Lung (tissue), 12 donors: ENCODE measurements around the gene HRK. TPM values are rescaled to one million over a fixed set of nuclear protein-coding genes. Genes with fewer than 3 reads are reported as not detected.

Source experiments
- ATAC-seq: fragments of 200-7000 bp; cut with Tn5 transposase; one replicate; pipeline ENCODE4 v1.9.1; 2020; ENCODE audit warnings: moderate number of reproducible peaks; ENCODE audit not compliant: insufficient read depth, low FRiP score
- DNase-seq, 3 donors: peaks; one replicate each; pipeline ENCODE4 v3.0.0-alpha.2; 2013 to 2017
- H3K27ac ChIP-seq, 2 donors: one replicate each; pipeline ENCODE4 v1.5.1; 2013; ENCODE audit warnings: mild to moderate bottlenecking in 2 of 2, moderate library complexity in 2 of 2, control low read depth in 1 of 2, inconsistent platforms in 1 of 2, low read depth in 1 of 2, low read length in 1 of 2
- H3K27me3 ChIP-seq, 3 donors: one replicate each; pipeline ENCODE4 v1.5.1; 2013; ENCODE audit warnings: low read length in 2 of 3; ENCODE audit not compliant: control insufficient read depth in 3 of 3, insufficient read depth in 3 of 3
- H3K36me3 ChIP-seq, 4 donors: one replicate each; pipeline ENCODE4 v1.5.1; 2013; ENCODE audit warnings: low read length in 4 of 4, mild to moderate bottlenecking in 1 of 4, moderate library complexity in 1 of 4; ENCODE audit not compliant: control insufficient read depth in 4 of 4, insufficient read depth in 4 of 4
- H3K4me1 ChIP-seq, 5 donors: one replicate each; pipeline ENCODE4 v1.5.1; 2013; ENCODE audit warnings: low read length in 5 of 5, mild to moderate bottlenecking in 2 of 5, moderate library complexity in 1 of 5; ENCODE audit not compliant: control insufficient read depth in 5 of 5, insufficient read depth in 5 of 5
- H3K4me3 ChIP-seq: one replicate; pipeline ENCODE4 v1.5.1; 2013; ENCODE audit warnings: mild to moderate bottlenecking, control low read depth, moderate library complexity
- H3K9ac ChIP-seq, 2 donors: one replicate each; pipeline ENCODE4 v1.5.1; 2013; ENCODE audit warnings: low read length in 2 of 2, control low read depth in 1 of 2; ENCODE audit not compliant: insufficient read depth in 1 of 2
- H3K9me3 ChIP-seq, 4 donors: one replicate each; pipeline ENCODE4 v1.5.1; 2013; ENCODE audit warnings: low read length in 3 of 4, mild to moderate bottlenecking in 1 of 4, moderate library complexity in 1 of 4; ENCODE audit not compliant: control insufficient read depth in 4 of 4, insufficient read depth in 3 of 4
- CTCF ChIP-seq: IDR thresholded peaks from 2 replicates; pipeline ENCODE4 v1.5.1; 2012; ENCODE audit warnings: mild to moderate bottlenecking; ENCODE audit errors: control extremely low read depth, extremely low read depth
- WGBS, 2 donors: extraction: QIAGEN DNeasy Blood & Tissue Kit; methylation state at CpG; one replicate each; pipeline ENCODE4 v1.1.7; 2013; 5-methylcytosine and 5-hydroxymethylcytosine counted together
- polyA plus RNA-seq, 2 donors: library from polyadenylated mRNA; stranded (reverse); fragments of 200-250 nt; gene quantifications; one replicate each; pipeline ENCODE4 v1.2.1, GENCODE V29; 2013
- total RNA-seq, 2 donors: library from RNA; depleted of rRNA in 1 of 2; stranded (reverse); fragments of >200 nt in 1 of 2; gene quantifications; one replicate each; pipeline ENCODE4 v1.2.1, GENCODE V29; 2014 to 2021
- donor health status: control.
- donor health status: control.
- donor health status: Bipolar disorder and iron deficiency.
- donor health status: healthy.
- donor health status: DM: yes; HTN: yes; CAD: no.

The HRK gene
- total and polyA plus RNA-seq, 4 donors = 0.05 to 1.5 (median 0.23) TPM

GRCh38 chr12:116897476-116897875 lies 16.2 kb upstream of the HRK start:
- no peak for TF ChIP-seq CTCF
- H3K9ac ChIP-seq = no peak overlapping the region
- no peaks in the 10 kb centered on the region for H3K36me3 ChIP-seq
- H3K4me3 ChIP-seq = no peak overlapping the region
- H3K27ac ChIP-seq = no peak overlapping the region
- H3K9me3 ChIP-seq = no peaks in the 10 kb centered on the region
- no peak for DNase-seq
- H3K4me1 ChIP-seq = no peaks in the 10 kb centered on the region
- H3K27me3 ChIP-seq = peaks cover 0 to 7% (median 0%) of the 10 kb centered on the region in 3 donors
- ATAC-seq = no peak
- 70 to 73% methylated on average over 4 of the region's 4 CpGs for WGBS, 2 donors

GRCh38 chr12:116896411-116896924 lies 15.2 kb upstream of the HRK start:
- no peak for ATAC-seq
- H3K9ac ChIP-seq = no peak overlapping the region
- no peaks in the 10 kb centered on the region for H3K36me3 ChIP-seq
- no peak overlapping the region for H3K27ac ChIP-seq
- H3K4me3 ChIP-seq = no peak overlapping the region
- DNase-seq = no peak
- 67 to 72% methylated on average over 7 of the region's 7 CpGs for WGBS, 2 donors
- no peaks in the 10 kb centered on the region for H3K4me1 ChIP-seq
- peaks cover 0 to 7% (median 0%) of the 10 kb centered on the region in 3 donors for H3K27me3 ChIP-seq
- TF ChIP-seq CTCF = no peak
- no peaks in the 10 kb centered on the region for H3K9me3 ChIP-seq

GRCh38 chr12:116894913-116895312 lies 13.7 kb upstream of the HRK start:
- Histone ChIP-seq H3K27ac (no peak overlapping the region), H3K4me1 (no peaks in the 10 kb centered on the region), H3K9me3 (peaks cover 0 to 2% (median 0%) of the 10 kb centered on the region in 4 donors), H3K27me3 (peaks cover 0 to 7% (median 0%) of the 10 kb centered on the region in 3 donors), H3K4me3 (no peak overlapping the region), H3K36me3 (no peaks in the 10 kb centered on the region), H3K9ac (no peak overlapping the region)
- 83 to 85% methylated on average over 3 of the region's 3 CpGs for WGBS, 2 donors
- DNase-seq (no peak), ATAC-seq (no peak)
- no peak for TF ChIP-seq CTCF
